ENCODE data around the gene EPS8L3. TPM values are rescaled to one million over a fixed set of nuclear protein-coding genes. Genes with fewer than 3 reads are reported as not detected.

EPS8L3 gene
- polyA plus RNA-seq, 1 donor (not counting 4 experiments of a cell fraction or from before 2014, with no cell fraction given) = not detected

Other genes with a start within 250 kb of the EPS8L3 start
- gene GPR61, start 224.1 kb downstream of the EPS8L3 start, polyA plus RNA-seq = 0.12 to 0.17 TPM in 2 of 3 replicates, not detected in the other
- gene GNAI3, start 215.3 kb downstream of the EPS8L3 start, polyA plus RNA-seq = 8.3 to 14.1 TPM (median 10.3 TPM) in 3 replicates
- gene GNAT2, start 144.3 kb downstream of the EPS8L3 start, polyA plus RNA-seq = 0.17 to 0.23 TPM in 2 of 3 replicates, not detected in the other
- 17.6 to 23.6 TPM (median 21.4 TPM) in 3 replicates for gene AMPD2, start 144.1 kb downstream of the EPS8L3 start, polyA plus RNA-seq
- 13.3 to 15.9 TPM (median 14.1 TPM) in 3 replicates for gene GSTM4, start 107.8 kb downstream of the EPS8L3 start, polyA plus RNA-seq
- gene GSTM2, start 95.9 kb downstream of the EPS8L3 start, polyA plus RNA-seq = 11.1 to 14.9 TPM (median 14.7 TPM) in 3 replicates
- gene GSTM1, start 76.1 kb downstream of the EPS8L3 start, polyA plus RNA-seq = 11.2 to 18.2 TPM (median 13.5 TPM) in 3 replicates
- gene GSTM5, start 51.7 kb downstream of the EPS8L3 start, polyA plus RNA-seq = not detected in 3 replicates
- 113 to 158 TPM (median 115 TPM) in 3 replicates for gene GSTM3, start 22.9 kb downstream of the EPS8L3 start, polyA plus RNA-seq
- 1.5 to 2.3 TPM (median 1.8 TPM) in 3 replicates for gene CSF1, start 146.9 kb upstream of the EPS8L3 start, polyA plus RNA-seq
- gene AHCYL1, start 220.8 kb upstream of the EPS8L3 start, polyA plus RNA-seq = 50.2 to 64.8 TPM (median 61.6 TPM) in 3 replicates

All from keratinocyte (primary cell).